DND-41 (cell line): ENCODE results near the gene NDUFC1.

ENCODE experiments used
- CTCF ChIP-seq: IDR thresholded peaks from 2 replicates; pipeline ENCODE4 v1.5.1; 2012; ENCODE audit warnings: borderline replicate concordance, low read length, moderate library complexity, mild to moderate bottlenecking; ENCODE audit not compliant: poor library complexity, severe bottlenecking; ENCODE audit errors: extremely low read depth
- EZH2 ChIP-seq: IDR thresholded peaks from 3 replicates; pipeline ENCODE4 v1.6.1; 2012; ENCODE audit warnings: borderline replicate concordance, low read depth, mild to moderate bottlenecking, moderate library complexity, low read length, inconsistent platforms; ENCODE audit not compliant: severe bottlenecking

GRCh38 chr4:139246166-139246565 lies 56.1 kb downstream of the NDUFC1 start:
- TF ChIP-seq EZH2 (no peak), CTCF (no peak)
